ENCODE measurements around the gene ANLN.
"Not testable (repeated sequence)": the region's sequence is repeated elsewhere in the genome, so short reads cannot be mapped to it uniquely, and the experiment has no call there.

ANLN gene

DNA sequence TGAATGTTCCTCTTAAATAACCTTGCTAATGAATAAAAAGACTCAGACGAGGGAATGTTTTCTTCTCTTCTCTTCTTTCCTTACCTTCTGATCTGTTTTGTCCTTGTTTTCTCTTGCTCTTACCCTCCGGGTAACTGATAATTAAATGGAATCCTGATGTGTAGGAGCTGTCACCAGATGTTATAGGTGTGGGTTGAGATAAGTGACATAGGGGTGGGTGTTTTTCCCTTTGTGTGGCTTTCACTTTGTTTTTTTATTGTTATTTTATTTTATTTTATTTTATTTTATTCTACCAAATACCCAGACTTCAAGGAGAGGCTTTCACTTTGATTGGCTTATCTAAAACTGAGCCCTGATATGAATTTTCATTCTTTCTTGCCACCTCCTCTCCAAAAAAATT lies 25.5 kb downstream of the ANLN start:
- DNase-seq, result no peak

GRCh38 chr7:36416251-36416650 lies 26.6 kb downstream of the ANLN start:
- no peak for DNase-seq

- no peak for DNase-seq
These were observed 30.6 kb downstream of the ANLN start for GRCh38 chr7:36420307-36420706.

- no peak for DNase-seq
These were observed 32.4 kb downstream of the ANLN start for GRCh38 chr7:36422072-36422471.

DNA sequence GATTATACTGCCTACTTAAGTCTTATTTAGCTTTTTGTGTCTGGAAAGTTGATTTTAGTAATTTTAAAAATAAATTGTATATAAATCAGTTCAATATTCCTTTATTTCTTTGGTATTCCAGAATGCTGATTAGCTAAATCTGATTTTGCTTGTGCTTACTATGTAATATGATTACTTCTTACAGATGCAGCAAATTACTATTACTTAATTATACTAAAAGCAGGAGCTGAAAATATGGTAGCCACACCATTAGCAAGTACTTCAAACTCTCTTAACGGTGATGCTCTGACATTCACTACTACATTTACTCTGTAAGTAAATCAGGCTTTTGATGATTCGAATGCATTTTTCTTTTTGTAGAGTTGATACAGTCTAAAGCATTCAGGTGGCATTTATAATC lies 34.0 kb downstream of the ANLN start:
- no peak for DNase-seq

DNA sequence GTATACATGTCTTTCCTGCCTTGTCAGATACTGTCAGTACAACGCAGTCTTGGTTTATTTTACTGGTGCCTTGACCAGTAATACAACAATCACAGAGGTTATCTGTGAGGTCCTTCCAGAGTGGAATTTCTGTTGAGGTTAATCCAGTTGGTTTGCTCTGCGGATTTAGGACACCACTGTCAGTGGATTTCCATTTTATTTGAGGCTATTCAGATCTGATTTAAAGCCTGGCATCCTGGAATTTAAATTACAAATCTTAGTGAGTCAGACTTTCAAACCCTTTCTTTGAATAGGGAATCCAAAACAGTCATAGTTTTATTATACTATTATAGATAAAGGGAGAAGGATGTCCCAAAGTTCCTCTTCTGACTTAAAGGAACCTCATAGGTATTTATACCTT lies 40.5 kb downstream of the ANLN start:
- DNase-seq, result no peak

- no peak for DNase-seq
These were observed 41.2 kb downstream of the ANLN start for GRCh38 chr7:36430881-36431280.

- DNase-seq, result no peak
These were observed 48.5 kb downstream of the ANLN start for GRCh38 chr7:36438211-36438610.

- no peak for DNase-seq
These were observed 50.0 kb downstream of the ANLN start for GRCh38 chr7:36439624-36440023.

DNA sequence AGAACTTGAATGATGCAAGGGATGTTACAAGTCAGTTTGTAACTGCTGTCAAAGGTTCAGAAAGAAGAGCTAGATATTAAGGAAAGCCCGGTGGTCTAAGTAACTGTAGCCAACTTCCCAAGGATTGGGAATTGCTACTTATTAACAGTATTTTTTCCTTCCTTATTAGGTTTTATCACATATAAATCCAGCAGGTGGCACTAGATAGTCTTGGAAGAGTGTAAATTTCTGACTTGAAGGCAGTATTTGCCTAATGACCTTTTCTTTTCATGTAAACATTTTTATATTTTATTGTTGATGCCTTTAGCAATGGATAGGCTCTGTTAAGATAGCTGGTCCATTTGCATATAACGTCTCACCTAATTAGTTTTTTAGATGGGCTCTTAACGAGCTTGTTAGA lies 51.2 kb downstream of the ANLN start:
- no peak for DNase-seq

- no peak for DNase-seq
These were observed 51.8 kb downstream of the ANLN start for GRCh38 chr7:36441344-36442022.

- DNase-seq, result no peak
These were observed 59.2 kb downstream of the ANLN start for GRCh38 chr7:36448781-36449379.

- DNase-seq, result no peak
These were observed 60.0 kb downstream of the ANLN start for GRCh38 chr7:36449685-36450084.

DNA sequence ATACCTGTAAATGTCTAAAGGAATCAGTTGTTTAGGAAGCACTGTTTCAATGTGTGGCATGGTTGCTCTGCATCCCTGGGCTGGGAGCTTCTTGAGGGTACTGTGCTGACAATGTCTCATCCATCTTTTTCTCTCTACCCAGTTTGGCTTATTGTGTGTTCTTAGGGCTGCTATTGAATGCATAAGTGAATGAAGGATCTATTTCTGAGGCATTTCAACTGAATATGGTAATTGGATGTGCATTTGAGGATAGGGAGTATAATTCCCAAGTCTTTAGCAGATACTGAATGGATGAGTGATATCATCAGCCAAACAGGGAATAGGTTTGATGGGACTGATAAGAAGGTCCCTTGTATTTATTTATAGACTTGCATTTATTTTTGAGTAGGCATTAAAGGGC lies 64.1 kb downstream of the ANLN start:
- no peak for DNase-seq

DNA sequence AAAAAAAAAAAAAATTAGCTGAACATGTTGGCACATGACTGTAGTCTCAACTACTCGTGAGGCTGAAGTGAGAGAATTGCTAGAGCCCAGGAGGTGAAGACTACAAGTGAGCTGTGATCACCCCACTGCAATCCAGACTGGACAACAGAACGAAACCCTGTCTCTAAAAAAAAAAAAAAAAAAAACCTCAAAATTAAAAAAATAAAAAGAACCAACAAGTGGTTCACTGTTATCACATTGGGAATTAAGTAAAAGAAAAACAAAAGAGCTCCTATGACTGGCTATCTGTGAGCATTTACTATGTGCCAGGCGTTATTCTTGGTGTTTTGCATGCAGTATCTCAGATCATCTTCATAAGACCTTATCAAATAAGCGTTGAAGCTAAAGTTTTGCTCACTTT lies 66.0 kb downstream of the ANLN start:
- DNase-seq, result no peak

DNA sequence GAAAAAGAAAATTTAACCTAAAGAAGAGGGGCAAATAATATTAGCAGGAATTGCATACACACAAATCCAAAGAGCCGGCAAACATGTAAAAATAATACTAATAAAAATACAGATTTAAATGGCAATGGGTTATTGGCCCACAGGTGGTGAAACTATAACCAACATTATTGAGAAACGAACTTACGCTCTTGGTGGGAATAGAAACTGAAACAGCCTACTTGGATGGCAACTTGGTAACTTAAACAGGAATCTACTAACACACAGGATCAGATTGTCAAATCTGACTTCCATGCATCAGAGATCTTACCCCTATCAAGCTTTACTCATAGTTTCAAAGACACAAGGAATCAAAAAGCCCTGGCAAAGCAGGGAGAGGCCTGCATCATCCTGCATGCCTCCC lies 66.5 kb downstream of the ANLN start:
- DNase-seq, result no peak

DNA sequence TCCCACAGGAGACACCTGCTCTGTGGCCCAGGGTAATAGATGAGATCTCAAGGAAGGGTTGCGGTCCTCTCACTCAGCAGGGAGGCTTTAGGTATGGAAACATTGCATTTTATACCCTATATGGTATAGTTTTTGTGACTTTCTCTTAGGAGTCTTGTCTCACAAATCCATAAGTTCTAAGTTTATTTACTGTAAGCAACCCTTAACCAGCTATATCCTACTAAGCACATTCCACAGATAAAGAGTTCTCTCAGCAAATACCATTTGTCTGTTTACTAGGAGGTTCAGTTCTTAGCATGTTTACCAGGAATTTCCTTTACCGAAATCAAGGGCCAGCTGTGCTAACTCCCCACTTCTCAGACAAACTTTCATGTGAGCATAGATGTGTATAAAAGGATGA lies 66.9 kb downstream of the ANLN start:
- no peak for DNase-seq

DNA sequence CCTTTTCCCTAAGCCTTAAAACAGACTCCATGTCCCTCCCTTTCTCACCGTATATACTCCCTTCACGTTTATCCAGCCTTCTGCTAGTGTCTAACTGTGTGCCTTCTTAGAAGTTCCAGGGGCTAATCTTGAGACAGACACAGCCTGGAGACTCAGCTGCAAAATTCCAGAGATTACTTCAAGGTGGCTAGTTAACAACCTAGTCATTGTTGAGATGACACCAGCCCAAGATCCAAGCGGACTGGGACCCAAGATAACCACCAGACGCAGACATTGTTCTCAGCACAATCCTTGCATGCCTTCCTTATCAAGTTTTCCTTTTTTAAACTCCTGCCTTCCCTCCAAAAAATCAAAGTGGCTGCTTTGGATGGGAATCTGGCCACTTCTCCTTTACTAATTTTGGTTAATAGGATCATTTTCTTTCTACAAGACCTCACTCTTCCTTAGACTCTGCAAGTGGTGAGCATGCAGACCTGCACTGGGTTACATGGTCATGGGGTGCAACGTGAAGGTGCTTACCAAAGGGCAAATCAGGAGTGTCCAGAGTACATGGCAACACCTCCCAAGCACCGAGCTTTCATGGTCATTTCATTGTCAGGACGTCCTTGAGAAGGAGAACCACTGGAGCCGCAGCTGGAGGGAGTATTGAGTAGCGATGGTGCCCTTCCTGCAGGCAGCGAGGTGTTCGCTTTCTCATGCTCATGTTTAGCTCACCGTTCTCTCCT lies 69.7 kb downstream of the ANLN start:
- no peak for DNase-seq

GRCh38 chr7:36460811-36461429 lies 71.3 kb downstream of the ANLN start:
- no peak for DNase-seq

GRCh38 chr7:36462551-36463137 lies 73.0 kb downstream of the ANLN start:
- no peak for DNase-seq

DNA sequence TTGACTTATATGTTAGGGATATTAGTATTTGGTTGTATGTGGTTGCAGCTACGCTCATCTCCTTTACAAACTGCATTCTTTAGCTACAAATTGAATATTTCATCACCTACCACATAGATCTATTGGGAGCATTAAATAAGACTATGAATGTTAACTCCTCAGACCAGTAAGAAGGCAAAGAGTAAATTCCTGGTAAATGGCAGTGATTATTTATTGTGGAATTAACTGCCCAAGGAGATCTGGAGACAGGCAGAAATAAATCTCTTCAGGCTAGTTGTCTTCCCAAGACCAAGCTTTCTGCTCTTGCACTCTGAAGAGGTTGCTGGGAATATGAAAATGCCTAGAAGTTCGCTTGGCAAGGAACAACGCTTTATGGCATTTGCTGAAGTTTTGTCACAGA lies 74.6 kb downstream of the ANLN start:
- no peak for DNase-seq

GRCh38 chr7:36466001-36466400 lies 76.3 kb downstream of the ANLN start:
- not testable (repeated sequence) for DNase-seq

GRCh38 chr7:36468370-36469101 lies 78.9 kb downstream of the ANLN start:
- no peak for DNase-seq

Data from NCI-H774 (cell line).